Hepatocyte (in vitro differentiated cells): Measurements from ENCODE around the gene SVBP.

Source experiments
- EZH2 ChIP-seq: fragments of 200-600 bp; sonication (generic); IDR thresholded peaks from 2 replicates; pipeline ENCODE4 v1.6.1; 2016; ENCODE audit warnings: antibody characterized with exemption, mild to moderate bottlenecking, borderline replicate concordance
- TF ChIP-seq, protein P1 (sequence below): fragments of 200-600 bp; sonication (generic); IDR thresholded peaks from 2 replicates; pipeline ENCODE4 v1.5.1; 2016; ENCODE audit warnings: antibody characterized with exemption, mild to moderate bottlenecking; ENCODE audit not compliant: poor library complexity

DNA sequence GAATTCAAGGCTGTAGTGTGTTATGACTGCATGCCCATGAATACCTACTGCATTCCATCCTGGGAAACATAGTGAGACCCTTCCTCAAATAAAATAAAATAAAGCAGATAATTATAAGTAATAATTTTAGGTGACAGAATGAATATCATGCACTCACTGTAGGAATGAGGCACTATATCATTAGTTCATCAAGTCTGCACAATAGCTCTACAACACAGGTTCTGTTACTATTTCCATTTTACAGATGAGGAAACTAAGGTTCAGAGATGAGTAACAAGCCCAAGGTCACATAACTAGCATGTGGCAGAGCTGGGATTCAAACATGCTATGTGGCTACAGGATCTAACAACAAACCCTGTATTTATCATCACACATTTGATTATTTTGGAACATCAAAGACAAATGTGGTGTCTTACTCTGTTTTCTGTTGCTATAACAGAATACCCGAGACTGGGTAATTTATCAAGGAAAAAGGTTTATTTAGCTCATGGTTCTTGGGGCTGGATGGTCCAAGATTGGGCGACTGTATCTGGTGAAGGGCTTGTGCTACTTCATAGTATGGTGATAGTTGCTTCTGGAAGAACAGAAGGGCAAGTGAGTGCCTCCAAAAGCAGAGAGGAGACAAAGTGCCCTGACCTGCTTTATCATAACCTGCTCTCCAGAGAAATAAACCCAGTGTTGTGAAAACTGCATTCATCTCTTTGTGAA, 24.4 kb upstream of the SVBP start:
- TF ChIP-seq, protein P1, sequence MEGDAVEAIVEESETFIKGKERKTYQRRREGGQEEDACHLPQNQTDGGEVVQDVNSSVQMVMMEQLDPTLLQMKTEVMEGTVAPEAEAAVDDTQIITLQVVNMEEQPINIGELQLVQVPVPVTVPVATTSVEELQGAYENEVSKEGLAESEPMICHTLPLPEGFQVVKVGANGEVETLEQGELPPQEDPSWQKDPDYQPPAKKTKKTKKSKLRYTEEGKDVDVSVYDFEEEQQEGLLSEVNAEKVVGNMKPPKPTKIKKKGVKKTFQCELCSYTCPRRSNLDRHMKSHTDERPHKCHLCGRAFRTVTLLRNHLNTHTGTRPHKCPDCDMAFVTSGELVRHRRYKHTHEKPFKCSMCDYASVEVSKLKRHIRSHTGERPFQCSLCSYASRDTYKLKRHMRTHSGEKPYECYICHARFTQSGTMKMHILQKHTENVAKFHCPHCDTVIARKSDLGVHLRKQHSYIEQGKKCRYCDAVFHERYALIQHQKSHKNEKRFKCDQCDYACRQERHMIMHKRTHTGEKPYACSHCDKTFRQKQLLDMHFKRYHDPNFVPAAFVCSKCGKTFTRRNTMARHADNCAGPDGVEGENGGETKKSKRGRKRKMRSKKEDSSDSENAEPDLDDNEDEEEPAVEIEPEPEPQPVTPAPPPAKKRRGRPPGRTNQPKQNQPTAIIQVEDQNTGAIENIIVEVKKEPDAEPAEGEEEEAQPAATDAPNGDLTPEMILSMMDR, result no peak
- no peak for TF ChIP-seq EZH2
